HEK293 (cell line): Measurements from ENCODE around the gene SIRT7.

ENCODE experiments used
- CTCF ChIA-PET: fragments of 350-600 bp; formaldehyde crosslinking; extraction: SDS; loops from one replicate; lab custom pipeline; 2021; ENCODE audit warnings: antibody characterized with exemption; lab: Yijun Ruan, JAX
- POLR2A ChIA-PET: fragments of 300-600 bp; formaldehyde crosslinking; extraction: SDS; loops from one replicate; lab custom pipeline; 2020; ENCODE audit warnings: antibody characterized with exemption, inconsistent platforms; lab: Yijun Ruan, JAX
- H3K27ac ChIP-seq: fragments of 200-500 bp; sonication (Bioruptor generic); 2 replicates; pipeline ENCODE4 v1.5.1; 2014; ENCODE audit warnings: low read depth, low read length, control low read depth, inconsistent platforms; ENCODE audit errors: extremely low read depth
- H3K36me3 ChIP-seq, 2 experiments: fragments of 200-500 bp in 1 of 2; sonication (Bioruptor generic) in 1 of 2; 1 replicate in 1 of 2; 2 replicates in 1 of 2; pipeline ENCODE4 v1.5.1; 2014 to 2017; ENCODE audit warnings: inconsistent platforms in 2 of 2, low read length in 2 of 2; ENCODE audit not compliant: control insufficient read depth in 2 of 2, insufficient read depth in 1 of 2
- H3K4me1 ChIP-seq: fragments of 200-500 bp; sonication (Bioruptor generic); 2 replicates; pipeline ENCODE4 v1.5.1; 2014; ENCODE audit warnings: mild to moderate bottlenecking, low read length, inconsistent platforms; ENCODE audit not compliant: control insufficient read depth, insufficient read depth
- H3K4me3 ChIP-seq: 2 replicates; pipeline ENCODE4 v1.5.1; 2011; ENCODE audit warnings: low read depth, mild to moderate bottlenecking, control low read depth, low read length, moderate library complexity
- H3K9me3 ChIP-seq: fragments of 200-500 bp; sonication (Bioruptor generic); 2 replicates; pipeline ENCODE4 v1.5.1; 2014; ENCODE audit warnings: low read depth, low read length, inconsistent platforms; ENCODE audit not compliant: control insufficient read depth, insufficient read depth
- EGR2 ChIP-seq: fragments of 450-650 bp; formaldehyde crosslinking; IDR thresholded peaks from 2 replicates; pipeline ENCODE4 v1.5.1; 2016; ENCODE audit warnings: low read depth, missing biosample characterization, missing genetic modification characterization
- KLF9 ChIP-seq: fragments of 450-650 bp; formaldehyde crosslinking; IDR thresholded peaks from 2 replicates; pipeline ENCODE4 v1.5.1; 2016; ENCODE audit warnings: missing biosample characterization, missing genetic modification characterization, low read depth
- SCRT2 ChIP-seq: fragments of 450-650 bp; formaldehyde crosslinking; IDR thresholded peaks from 2 replicates; pipeline ENCODE4 v1.5.1; 2016; ENCODE audit warnings: missing biosample characterization, missing genetic modification characterization
- SETDB1 ChIP-seq: IDR thresholded peaks from one replicate; pipeline ENCODE4 v1.6.1; 2017; ENCODE audit warnings: mild to moderate bottlenecking, low read length, moderate library complexity, mixed read lengths; ENCODE audit not compliant: insufficient read length
- YY1 ChIP-seq: fragments of 450-650 bp; formaldehyde crosslinking; IDR thresholded peaks from 2 replicates; pipeline ENCODE4 v1.5.1; 2018; ENCODE audit warnings: missing biosample characterization, missing genetic modification characterization
- ZFHX2 ChIP-seq: fragments of 450-650 bp; formaldehyde crosslinking; conservative IDR thresholded peaks from 2 replicates; pipeline ENCODE4 v1.5.1; 2016; ENCODE audit warnings: missing biosample characterization, missing genetic modification characterization
- ZNF776 ChIP-seq: fragments of 450-650 bp; formaldehyde crosslinking; IDR thresholded peaks from 2 replicates; pipeline ENCODE4 v1.5.0; 2017; ENCODE audit warnings: missing biosample characterization, missing genetic modification characterization, borderline replicate concordance
- ZNF777 ChIP-seq: fragments of 450-650 bp; formaldehyde crosslinking; IDR thresholded peaks from 2 replicates; pipeline ENCODE4 v1.5.1; 2017; ENCODE audit warnings: missing biosample characterization, missing genetic modification characterization, borderline replicate concordance
- TF ChIP-seq, protein P1 (sequence below): fragments of 450-650 bp; formaldehyde crosslinking; IDR thresholded peaks from 2 replicates; pipeline ENCODE4 v1.5.1; 2016; ENCODE audit warnings: missing biosample characterization, missing genetic modification characterization
- TF ChIP-seq, protein P2 (sequence below): fragments of 450-650 bp; formaldehyde crosslinking; IDR thresholded peaks from 2 replicates; pipeline ENCODE4 v1.5.1; 2016; ENCODE audit warnings: missing biosample characterization, missing genetic modification characterization
- TF ChIP-seq, protein P3 (sequence below): fragments of 450-650 bp; IDR thresholded peaks from 2 replicates; pipeline ENCODE4 v1.5.1; 2018; ENCODE audit warnings: missing biosample characterization, mild to moderate bottlenecking, missing genetic modification characterization
- TF ChIP-seq, protein P4 (sequence below): sonication (generic); formaldehyde crosslinking; IDR thresholded peaks from 2 replicates; pipeline ENCODE4 v1.8.1; 2022; ENCODE audit warnings: mild to moderate bottlenecking, moderate library complexity, missing genetic modification reagents
- TF ChIP-seq, protein P5 (sequence below): fragments of 450-650 bp; formaldehyde crosslinking; IDR thresholded peaks from 2 replicates; pipeline ENCODE4 v1.5.1; 2016; ENCODE audit warnings: missing biosample characterization, missing genetic modification characterization
- TF ChIP-seq, protein P6 (sequence below): fragments of 450-650 bp; formaldehyde crosslinking; IDR thresholded peaks from 2 replicates; pipeline ENCODE4 v1.5.1; 2016; ENCODE audit warnings: missing biosample characterization, missing genetic modification characterization

SIRT7 gene

DNA sequence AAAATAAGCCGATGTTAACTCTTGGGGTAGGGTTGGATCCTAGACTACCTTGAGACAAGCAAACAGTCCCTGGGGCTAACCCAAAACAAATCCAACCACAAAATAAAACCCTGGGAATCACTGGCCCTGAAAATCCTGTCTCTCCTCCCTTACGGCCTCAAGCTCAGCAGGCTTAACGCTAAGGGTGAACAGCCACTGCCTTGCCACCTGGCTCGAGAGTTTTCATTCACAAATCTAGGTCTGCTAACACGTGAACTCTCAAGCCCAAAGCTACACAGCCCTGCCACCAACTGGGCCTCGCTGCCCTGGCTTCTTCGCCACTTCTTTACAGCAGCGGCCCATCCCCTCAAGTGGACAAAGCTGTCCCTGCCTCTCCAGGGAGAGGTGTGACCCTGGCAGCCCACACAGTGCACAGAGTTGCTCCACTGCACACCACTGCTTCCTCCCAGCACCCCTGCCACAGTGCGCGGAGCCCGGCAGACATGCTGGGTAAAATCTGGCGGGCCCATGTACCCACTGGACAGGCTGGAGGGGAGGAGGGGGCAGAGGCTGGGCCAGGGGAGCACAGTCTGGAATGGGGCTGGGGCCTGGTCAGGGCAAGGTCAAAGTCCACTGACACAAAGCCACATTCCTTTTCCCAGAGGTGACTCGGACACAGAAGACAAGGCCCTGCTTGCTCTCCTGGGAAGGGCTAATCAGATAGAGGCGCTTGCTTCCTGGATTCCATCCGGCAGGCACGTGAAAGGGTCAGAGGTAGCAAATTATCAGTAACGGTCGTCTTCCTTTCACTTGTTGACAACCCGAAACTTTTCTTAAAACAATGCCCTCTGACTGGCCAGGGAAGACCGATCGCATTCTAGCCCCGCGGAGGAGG lies 7.8 kb downstream of the SIRT7 start:
- Histone ChIP-seq H3K27ac (peak overlapping the region; percentile 62; the same call in 1 of the 2 replicates), H3K4me3 (peak overlapping the region; percentile 52)
- POLR2A ChIA-PET: interaction anchor here (0.9 to 1.8 kb wide), 8 partner anchors 9 to 112 kb away, joined by 3 to 6 read pairs (median 3); partner anchors contain the start of genes CENPX, LRRC45 and MCRIP1

DNA sequence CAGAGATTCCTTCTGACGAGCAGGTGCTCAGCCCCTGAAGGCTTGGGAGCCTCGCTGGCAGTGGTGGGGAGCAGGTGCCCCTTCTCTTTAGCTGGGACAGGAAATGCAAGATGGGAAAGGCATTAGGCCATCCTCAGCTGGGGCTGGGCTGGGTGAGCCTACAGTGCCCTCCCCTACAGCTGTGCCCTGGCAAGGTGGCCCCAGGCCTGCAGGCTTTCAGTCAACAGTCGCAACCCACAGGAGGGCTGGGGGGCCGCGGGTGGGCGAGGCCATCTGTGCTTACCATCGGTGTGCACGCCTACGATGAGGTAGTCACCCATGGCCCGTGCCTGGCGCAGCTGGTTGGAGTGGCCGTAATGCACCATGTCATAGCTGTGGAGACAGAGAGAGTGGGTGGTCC lies 8.7 kb downstream of the SIRT7 start:
- H3K9me3 ChIP-seq: no peaks in the 10 kb centered on the region
- H3K36me3 ChIP-seq: peaks cover 0 to 74% of the 10 kb centered on the region in 2 experiments; a peak in 1 of 3 replicates
- CTCF ChIA-PET: interaction anchor here (0.7 kb wide), 1 partner anchor 141 kb away, joined by 4 read pairs; no protein-coding TSS in a partner anchor
- no peak overlapping the region for H3K27ac ChIP-seq
- no peak overlapping the region for H3K4me3 ChIP-seq
- H3K4me1 ChIP-seq: peaks cover 7% of the 10 kb centered on the region
- POLR2A ChIA-PET: interaction anchor here (1.1 to 1.6 kb wide), 5 partner anchors 8 to 76 kb away, joined by 3 to 4 read pairs (median 3); partner anchors contain the start of gene MCRIP1
- TF ChIP-seq EGR2 (tag by site-specific recombination) (0 out of 2 replicates have a peak, but pooled peaks have one; percentile 18), ZFHX2 (tag by site-specific recombination) (peak; percentile 47), ZNF777 (tag by site-specific recombination) (no peak), SETDB1 (no peak), YY1 (tag by site-specific recombination) (no peak)
- TF ChIP-seq, protein P1, sequence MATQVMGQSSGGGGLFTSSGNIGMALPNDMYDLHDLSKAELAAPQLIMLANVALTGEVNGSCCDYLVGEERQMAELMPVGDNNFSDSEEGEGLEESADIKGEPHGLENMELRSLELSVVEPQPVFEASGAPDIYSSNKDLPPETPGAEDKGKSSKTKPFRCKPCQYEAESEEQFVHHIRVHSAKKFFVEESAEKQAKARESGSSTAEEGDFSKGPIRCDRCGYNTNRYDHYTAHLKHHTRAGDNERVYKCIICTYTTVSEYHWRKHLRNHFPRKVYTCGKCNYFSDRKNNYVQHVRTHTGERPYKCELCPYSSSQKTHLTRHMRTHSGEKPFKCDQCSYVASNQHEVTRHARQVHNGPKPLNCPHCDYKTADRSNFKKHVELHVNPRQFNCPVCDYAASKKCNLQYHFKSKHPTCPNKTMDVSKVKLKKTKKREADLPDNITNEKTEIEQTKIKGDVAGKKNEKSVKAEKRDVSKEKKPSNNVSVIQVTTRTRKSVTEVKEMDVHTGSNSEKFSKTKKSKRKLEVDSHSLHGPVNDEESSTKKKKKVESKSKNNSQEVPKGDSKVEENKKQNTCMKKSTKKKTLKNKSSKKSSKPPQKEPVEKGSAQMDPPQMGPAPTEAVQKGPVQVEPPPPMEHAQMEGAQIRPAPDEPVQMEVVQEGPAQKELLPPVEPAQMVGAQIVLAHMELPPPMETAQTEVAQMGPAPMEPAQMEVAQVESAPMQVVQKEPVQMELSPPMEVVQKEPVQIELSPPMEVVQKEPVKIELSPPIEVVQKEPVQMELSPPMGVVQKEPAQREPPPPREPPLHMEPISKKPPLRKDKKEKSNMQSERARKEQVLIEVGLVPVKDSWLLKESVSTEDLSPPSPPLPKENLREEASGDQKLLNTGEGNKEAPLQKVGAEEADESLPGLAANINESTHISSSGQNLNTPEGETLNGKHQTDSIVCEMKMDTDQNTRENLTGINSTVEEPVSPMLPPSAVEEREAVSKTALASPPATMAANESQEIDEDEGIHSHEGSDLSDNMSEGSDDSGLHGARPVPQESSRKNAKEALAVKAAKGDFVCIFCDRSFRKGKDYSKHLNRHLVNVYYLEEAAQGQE (tag by site-specific recombination): no peak
- TF ChIP-seq, all 188 proteins: peak for 2

More for the DNA sequence above, 7.8 kb downstream of the SIRT7 start:
- Histone ChIP-seq H3K4me1 (peaks cover 7% of the 10 kb centered on the region), H3K36me3 (peaks cover 0 to 74% of the 10 kb centered on the region in 2 experiments; a peak in 1 of 3 replicates), H3K9me3 (no peaks in the 10 kb centered on the region)
- CTCF ChIA-PET: interaction anchor here (1.1 kb wide), 1 partner anchor 15 kb away, joined by 3 read pairs; no protein-coding TSS in a partner anchor
- TF ChIP-seq KLF9 (tag by site-specific recombination): no peak
- TF ChIP-seq, protein P2, sequence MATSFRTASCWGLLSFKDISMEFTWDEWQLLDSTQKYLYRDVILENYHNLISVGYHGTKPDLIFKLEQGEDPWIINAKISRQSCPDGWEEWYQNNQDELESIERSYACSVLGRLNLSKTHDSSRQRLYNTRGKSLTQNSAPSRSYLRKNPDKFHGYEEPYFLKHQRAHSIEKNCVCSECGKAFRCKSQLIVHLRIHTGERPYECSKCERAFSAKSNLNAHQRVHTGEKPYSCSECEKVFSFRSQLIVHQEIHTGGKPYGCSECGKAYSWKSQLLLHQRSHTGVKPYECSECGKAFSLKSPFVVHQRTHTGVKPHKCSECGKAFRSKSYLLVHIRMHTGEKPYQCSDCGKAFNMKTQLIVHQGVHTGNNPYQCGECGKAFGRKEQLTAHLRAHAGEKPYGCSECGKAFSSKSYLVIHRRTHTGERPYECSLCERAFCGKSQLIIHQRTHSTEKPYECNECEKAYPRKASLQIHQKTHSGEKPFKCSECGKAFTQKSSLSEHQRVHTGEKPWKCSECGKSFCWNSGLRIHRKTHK (tag by site-specific recombination): no peak
- TF ChIP-seq SCRT2: peak; percentile 76
- TF ChIP-seq ZNF776 (tag by site-specific recombination): no peak
- TF ChIP-seq, protein P3, sequence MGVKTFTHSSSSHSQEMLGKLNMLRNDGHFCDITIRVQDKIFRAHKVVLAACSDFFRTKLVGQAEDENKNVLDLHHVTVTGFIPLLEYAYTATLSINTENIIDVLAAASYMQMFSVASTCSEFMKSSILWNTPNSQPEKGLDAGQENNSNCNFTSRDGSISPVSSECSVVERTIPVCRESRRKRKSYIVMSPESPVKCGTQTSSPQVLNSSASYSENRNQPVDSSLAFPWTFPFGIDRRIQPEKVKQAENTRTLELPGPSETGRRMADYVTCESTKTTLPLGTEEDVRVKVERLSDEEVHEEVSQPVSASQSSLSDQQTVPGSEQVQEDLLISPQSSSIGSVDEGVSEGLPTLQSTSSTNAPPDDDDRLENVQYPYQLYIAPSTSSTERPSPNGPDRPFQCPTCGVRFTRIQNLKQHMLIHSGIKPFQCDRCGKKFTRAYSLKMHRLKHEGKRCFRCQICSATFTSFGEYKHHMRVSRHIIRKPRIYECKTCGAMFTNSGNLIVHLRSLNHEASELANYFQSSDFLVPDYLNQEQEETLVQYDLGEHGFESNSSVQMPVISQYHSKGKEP (tag by site-specific recombination): peak; percentile 13; the same call in 1 of the 2 replicates
- TF ChIP-seq, protein P4, sequence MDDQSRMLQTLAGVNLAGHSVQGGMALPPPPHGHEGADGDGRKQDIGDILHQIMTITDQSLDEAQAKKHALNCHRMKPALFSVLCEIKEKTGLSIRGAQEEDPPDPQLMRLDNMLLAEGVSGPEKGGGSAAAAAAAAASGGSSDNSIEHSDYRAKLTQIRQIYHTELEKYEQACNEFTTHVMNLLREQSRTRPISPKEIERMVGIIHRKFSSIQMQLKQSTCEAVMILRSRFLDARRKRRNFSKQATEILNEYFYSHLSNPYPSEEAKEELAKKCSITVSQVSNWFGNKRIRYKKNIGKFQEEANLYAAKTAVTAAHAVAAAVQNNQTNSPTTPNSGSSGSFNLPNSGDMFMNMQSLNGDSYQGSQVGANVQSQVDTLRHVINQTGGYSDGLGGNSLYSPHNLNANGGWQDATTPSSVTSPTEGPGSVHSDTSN (CRISPR knock-in tag): 0 out of 2 replicates have a peak, but pooled peaks have one; percentile 11
- TF ChIP-seq, protein P5, sequence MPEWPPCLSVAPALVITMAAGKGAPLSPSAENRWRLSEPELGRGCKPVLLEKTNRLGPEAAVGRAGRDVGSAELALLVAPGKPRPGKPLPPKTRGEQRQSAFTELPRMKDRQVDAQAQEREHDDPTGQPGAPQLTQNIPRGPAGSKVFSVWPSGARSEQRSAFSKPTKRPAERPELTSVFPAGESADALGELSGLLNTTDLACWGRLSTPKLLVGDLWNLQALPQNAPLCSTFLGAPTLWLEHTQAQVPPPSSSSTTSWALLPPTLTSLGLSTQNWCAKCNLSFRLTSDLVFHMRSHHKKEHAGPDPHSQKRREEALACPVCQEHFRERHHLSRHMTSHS (tag by site-specific recombination): no peak
- TF ChIP-seq, protein P6, sequence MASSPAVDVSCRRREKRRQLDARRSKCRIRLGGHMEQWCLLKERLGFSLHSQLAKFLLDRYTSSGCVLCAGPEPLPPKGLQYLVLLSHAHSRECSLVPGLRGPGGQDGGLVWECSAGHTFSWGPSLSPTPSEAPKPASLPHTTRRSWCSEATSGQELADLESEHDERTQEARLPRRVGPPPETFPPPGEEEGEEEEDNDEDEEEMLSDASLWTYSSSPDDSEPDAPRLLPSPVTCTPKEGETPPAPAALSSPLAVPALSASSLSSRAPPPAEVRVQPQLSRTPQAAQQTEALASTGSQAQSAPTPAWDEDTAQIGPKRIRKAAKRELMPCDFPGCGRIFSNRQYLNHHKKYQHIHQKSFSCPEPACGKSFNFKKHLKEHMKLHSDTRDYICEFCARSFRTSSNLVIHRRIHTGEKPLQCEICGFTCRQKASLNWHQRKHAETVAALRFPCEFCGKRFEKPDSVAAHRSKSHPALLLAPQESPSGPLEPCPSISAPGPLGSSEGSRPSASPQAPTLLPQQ (tag by site-specific recombination): peak; percentile 9; the same call in 1 of the 2 replicates
